ENCODE data around the gene RNF187.
A peak's percentile ranks its signal among the peaks of the same experiment; 100 is the strongest.

RNF187 gene

GRCh38 chr1:228452194-228453021 lies 34.8 kb upstream of the RNF187 start:
- no peak for DNase-seq (ENCODE audit: low read depth)
- Histone ChIP-seq H3K9me3 (ENCODE audit: control insufficient read depth, low read length) (no peaks in the 10 kb centered on the region), H3K9ac (ENCODE audit: low read length) (no peak overlapping the region), H3K36me3 (ENCODE audit: control insufficient read depth, insufficient read depth, low read length, severe bottlenecking) (no peaks in the 10 kb centered on the region), H3K4me3 (ENCODE audit: low read length) (no peak overlapping the region), H3K27me3 (replicated peaks; ENCODE audit: control insufficient read depth, insufficient read depth, low read length) (no peaks in the 10 kb centered on the region), H3K4me1 (ENCODE audit: control insufficient read depth, insufficient read depth, low read length) (peaks cover 4% of the 10 kb centered on the region)

- no peak for DNase-seq (ENCODE audit: low read depth)
- no peaks in the 10 kb centered on the region for H3K9me3 ChIP-seq (ENCODE audit: control insufficient read depth, low read length)
- no peaks in the 10 kb centered on the region for H3K36me3 ChIP-seq (ENCODE audit: control insufficient read depth, insufficient read depth, low read length, severe bottlenecking)
- H3K27me3 ChIP-seq (replicated peaks; ENCODE audit: control insufficient read depth, insufficient read depth, low read length), result no peaks in the 10 kb centered on the region
- peaks cover 6% of the 10 kb centered on the region for H3K4me1 ChIP-seq (ENCODE audit: control insufficient read depth, insufficient read depth, low read length)
- no peak overlapping the region for H3K4me3 ChIP-seq (ENCODE audit: low read length)
- no peak overlapping the region for H3K9ac ChIP-seq (ENCODE audit: low read length)
These were observed 34.1 kb upstream of the RNF187 start for GRCh38 chr1:228453022-228453560.

GRCh38 chr1:228453614-228454013 lies 33.6 kb upstream of the RNF187 start:
- peaks cover 11% of the 10 kb centered on the region for H3K4me1 ChIP-seq (ENCODE audit: control insufficient read depth, insufficient read depth, low read length)
- no peak overlapping the region for H3K4me3 ChIP-seq (ENCODE audit: low read length)
- no peak for DNase-seq (ENCODE audit: low read depth)

GRCh38 chr1:228454238-228454637 lies 32.9 kb upstream of the RNF187 start:
- H3K9me3 ChIP-seq (ENCODE audit: control insufficient read depth, low read length), result no peaks in the 10 kb centered on the region
- peaks cover 15% of the 10 kb centered on the region for H3K4me1 ChIP-seq (ENCODE audit: control insufficient read depth, insufficient read depth, low read length)

More at GRCh38 chr1:228453614-228454013, 33.6 kb upstream of the RNF187 start:
- no peaks in the 10 kb centered on the region for H3K9me3 ChIP-seq (ENCODE audit: control insufficient read depth, low read length)
- no peaks in the 10 kb centered on the region for H3K27me3 ChIP-seq (replicated peaks; ENCODE audit: control insufficient read depth, insufficient read depth, low read length)
- no peak overlapping the region for H3K9ac ChIP-seq (ENCODE audit: low read length)
- no peaks in the 10 kb centered on the region for H3K36me3 ChIP-seq (ENCODE audit: control insufficient read depth, insufficient read depth, low read length, severe bottlenecking)

GRCh38 chr1:228455715-228456114 lies 31.5 kb upstream of the RNF187 start:
- no peaks in the 10 kb centered on the region for H3K9me3 ChIP-seq (ENCODE audit: control insufficient read depth, low read length)
- H3K4me3 ChIP-seq (ENCODE audit: low read length), result no peak overlapping the region

More at GRCh38 chr1:228454238-228454637, 32.9 kb upstream of the RNF187 start:
- Histone ChIP-seq H3K9ac (ENCODE audit: low read length) (no peak overlapping the region), H3K4me3 (ENCODE audit: low read length) (no peak overlapping the region), H3K27me3 (replicated peaks; ENCODE audit: control insufficient read depth, insufficient read depth, low read length) (no peaks in the 10 kb centered on the region), H3K36me3 (ENCODE audit: control insufficient read depth, insufficient read depth, low read length, severe bottlenecking) (no peaks in the 10 kb centered on the region)
- DNase-seq (ENCODE audit: low read depth), result no peak

GRCh38 chr1:228456252-228457016 lies 30.7 kb upstream of the RNF187 start:
- no peak for DNase-seq (ENCODE audit: low read depth)
- Histone ChIP-seq H3K9ac (ENCODE audit: low read length) (no peak overlapping the region), H3K4me3 (ENCODE audit: low read length) (peak overlapping the region; percentile 81), H3K4me1 (ENCODE audit: control insufficient read depth, insufficient read depth, low read length) (peaks cover 15% of the 10 kb centered on the region), H3K9me3 (ENCODE audit: control insufficient read depth, low read length) (no peaks in the 10 kb centered on the region), H3K27me3 (replicated peaks; ENCODE audit: control insufficient read depth, insufficient read depth, low read length) (peaks cover 3% of the 10 kb centered on the region), H3K36me3 (ENCODE audit: control insufficient read depth, insufficient read depth, low read length, severe bottlenecking) (no peaks in the 10 kb centered on the region)

More at GRCh38 chr1:228455715-228456114, 31.5 kb upstream of the RNF187 start:
- DNase-seq (ENCODE audit: low read depth), result peak; percentile 49
- Histone ChIP-seq H3K27me3 (replicated peaks; ENCODE audit: control insufficient read depth, insufficient read depth, low read length) (no peaks in the 10 kb centered on the region), H3K9ac (ENCODE audit: low read length) (no peak overlapping the region), H3K36me3 (ENCODE audit: control insufficient read depth, insufficient read depth, low read length, severe bottlenecking) (no peaks in the 10 kb centered on the region), H3K4me1 (ENCODE audit: control insufficient read depth, insufficient read depth, low read length) (peaks cover 15% of the 10 kb centered on the region)

- no peaks in the 10 kb centered on the region for H3K36me3 ChIP-seq (ENCODE audit: control insufficient read depth, insufficient read depth, low read length, severe bottlenecking)
- H3K27me3 ChIP-seq (replicated peaks; ENCODE audit: control insufficient read depth, insufficient read depth, low read length), result peaks cover 9% of the 10 kb centered on the region
- H3K9ac ChIP-seq (ENCODE audit: low read length), result peak overlapping the region; percentile 48
- H3K4me3 ChIP-seq (ENCODE audit: low read length), result peak overlapping the region; percentile 81
- no peak for DNase-seq (ENCODE audit: low read depth)
- no peaks in the 10 kb centered on the region for H3K9me3 ChIP-seq (ENCODE audit: control insufficient read depth, low read length)
- H3K4me1 ChIP-seq (ENCODE audit: control insufficient read depth, insufficient read depth, low read length), result peaks cover 15% of the 10 kb centered on the region
These were observed 30.2 kb upstream of the RNF187 start for GRCh38 chr1:228457017-228457395.

GRCh38 chr1:228457396-228458176 lies 29.6 kb upstream of the RNF187 start:
- peak overlapping the region; percentile 81 for H3K4me3 ChIP-seq (ENCODE audit: low read length)
- H3K27me3 ChIP-seq (replicated peaks; ENCODE audit: control insufficient read depth, insufficient read depth, low read length), result peaks cover 15% of the 10 kb centered on the region
- peak overlapping the region; percentile 48 for H3K9ac ChIP-seq (ENCODE audit: low read length)
- DNase-seq (ENCODE audit: low read depth), result peak; percentile 99
- peaks cover 15% of the 10 kb centered on the region for H3K4me1 ChIP-seq (ENCODE audit: control insufficient read depth, insufficient read depth, low read length)
- no peaks in the 10 kb centered on the region for H3K9me3 ChIP-seq (ENCODE audit: control insufficient read depth, low read length)
- no peaks in the 10 kb centered on the region for H3K36me3 ChIP-seq (ENCODE audit: control insufficient read depth, insufficient read depth, low read length, severe bottlenecking)

- H3K4me3 ChIP-seq (ENCODE audit: low read length), result peak overlapping the region; percentile 81
- DNase-seq (ENCODE audit: low read depth), result peak; percentile 93
- no peaks in the 10 kb centered on the region for H3K9me3 ChIP-seq (ENCODE audit: control insufficient read depth, low read length)
- no peaks in the 10 kb centered on the region for H3K36me3 ChIP-seq (ENCODE audit: control insufficient read depth, insufficient read depth, low read length, severe bottlenecking)
- no peak overlapping the region for H3K9ac ChIP-seq (ENCODE audit: low read length)
- peaks cover 24% of the 10 kb centered on the region for H3K4me1 ChIP-seq (ENCODE audit: control insufficient read depth, insufficient read depth, low read length)
- H3K27me3 ChIP-seq (replicated peaks; ENCODE audit: control insufficient read depth, insufficient read depth, low read length), result peaks cover 30% of the 10 kb centered on the region
These were observed 27.8 kb upstream of the RNF187 start for GRCh38 chr1:228459091-228459993.

- peaks cover 41% of the 10 kb centered on the region for H3K27me3 ChIP-seq (replicated peaks; ENCODE audit: control insufficient read depth, insufficient read depth, low read length)
- H3K4me3 ChIP-seq (ENCODE audit: low read length), result no peak overlapping the region
- DNase-seq (ENCODE audit: low read depth), result no peak
- peaks cover 25% of the 10 kb centered on the region for H3K4me1 ChIP-seq (ENCODE audit: control insufficient read depth, insufficient read depth, low read length)
- H3K9me3 ChIP-seq (ENCODE audit: control insufficient read depth, low read length), result no peaks in the 10 kb centered on the region
- H3K36me3 ChIP-seq (ENCODE audit: control insufficient read depth, insufficient read depth, low read length, severe bottlenecking), result no peaks in the 10 kb centered on the region
- no peak overlapping the region for H3K9ac ChIP-seq (ENCODE audit: low read length)
These were observed 26.4 kb upstream of the RNF187 start for GRCh38 chr1:228460821-228461220.

Measured in adipocyte (in vitro differentiated cells).